ENCODE measurements around the gene HBD. TPM values are rescaled to one million over a fixed set of nuclear protein-coding genes. Genes with fewer than 3 reads are reported as not detected.

Gene HBD
- total RNA-seq, 1 experiment from 2014 or later: not detected

- ATAC-seq (peak; percentile 98), DNase-seq (ENCODE audit: low read depth, low spot score) (peak; percentile 69)
- POLR2A ChIA-PET: no interaction called here
- H3K9me3 ChIP-seq (ENCODE audit: control insufficient read depth, insufficient read depth, low read depth, low read length): no peaks in the 10 kb centered on the region
- H3K4me3 ChIP-seq (ENCODE audit: low read depth in 2 of 2, low read length in 2 of 2): no peak overlapping the region
- TF ChIP-seq, protein P1, sequence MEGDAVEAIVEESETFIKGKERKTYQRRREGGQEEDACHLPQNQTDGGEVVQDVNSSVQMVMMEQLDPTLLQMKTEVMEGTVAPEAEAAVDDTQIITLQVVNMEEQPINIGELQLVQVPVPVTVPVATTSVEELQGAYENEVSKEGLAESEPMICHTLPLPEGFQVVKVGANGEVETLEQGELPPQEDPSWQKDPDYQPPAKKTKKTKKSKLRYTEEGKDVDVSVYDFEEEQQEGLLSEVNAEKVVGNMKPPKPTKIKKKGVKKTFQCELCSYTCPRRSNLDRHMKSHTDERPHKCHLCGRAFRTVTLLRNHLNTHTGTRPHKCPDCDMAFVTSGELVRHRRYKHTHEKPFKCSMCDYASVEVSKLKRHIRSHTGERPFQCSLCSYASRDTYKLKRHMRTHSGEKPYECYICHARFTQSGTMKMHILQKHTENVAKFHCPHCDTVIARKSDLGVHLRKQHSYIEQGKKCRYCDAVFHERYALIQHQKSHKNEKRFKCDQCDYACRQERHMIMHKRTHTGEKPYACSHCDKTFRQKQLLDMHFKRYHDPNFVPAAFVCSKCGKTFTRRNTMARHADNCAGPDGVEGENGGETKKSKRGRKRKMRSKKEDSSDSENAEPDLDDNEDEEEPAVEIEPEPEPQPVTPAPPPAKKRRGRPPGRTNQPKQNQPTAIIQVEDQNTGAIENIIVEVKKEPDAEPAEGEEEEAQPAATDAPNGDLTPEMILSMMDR (IDR thresholded peaks at IDR 0.05): peak; percentile 75
- TF ChIP-seq SIN3A (IDR thresholded peaks at IDR 0.05; ENCODE audit: borderline replicate concordance, insufficient read depth, low read depth, low read length): no peak
- intact Hi-C loops (cut with micrococcal nuclease; ENCODE audit: unreplicated experiment): loop anchor here (2.0 to 10.0 kb wide), 6 partner anchors 86 to 1020 kb away; partner anchors contain the start of genes OR52E5 and OR52N2
- in situ Hi-C loops (cut with HindIII; ENCODE audit: low pct_unique_long_range_greater_than_20kb, low sequenced_read_pairs): no loop called here
- CTCF ChIA-PET: no interaction called here
- no peaks in the 10 kb centered on the region for H3K4me1 ChIP-seq (ENCODE audit: control insufficient read depth, insufficient read depth, low read length)
- H3K27me3 ChIP-seq (ENCODE audit: control insufficient read depth, insufficient read depth, low read length): peaks cover 13% of the 10 kb centered on the region
- H3K27ac ChIP-seq (ENCODE audit: low read length): no peak overlapping the region
- BruUV-seq (replicated peaks): no TSS peak
- no peaks in the 10 kb centered on the region for H3K36me3 ChIP-seq (ENCODE audit: control insufficient read depth, insufficient read depth, low read length)
These were observed 29.5 kb downstream of the HBD start for GRCh38 chr11:5204787-5205186.

- Histone ChIP-seq H3K36me3 (ENCODE audit: control insufficient read depth, insufficient read depth, low read length) (no peaks in the 10 kb centered on the region), H3K27ac (ENCODE audit: low read length) (no peak overlapping the region), H3K4me3 (ENCODE audit: low read depth in 2 of 2, low read length in 2 of 2) (no peak overlapping the region), H3K9me3 (ENCODE audit: control insufficient read depth, insufficient read depth, low read depth, low read length) (no peaks in the 10 kb centered on the region), H3K4me1 (ENCODE audit: control insufficient read depth, insufficient read depth, low read length) (no peaks in the 10 kb centered on the region), H3K27me3 (ENCODE audit: control insufficient read depth, insufficient read depth, low read length) (peaks cover 13% of the 10 kb centered on the region)
- DNase-seq (ENCODE audit: low read depth, low spot score): no peak
- no TSS peak for BruUV-seq (replicated peaks)
- ChIA-PET POLR2A (no interaction called here), CTCF (no interaction called here)
- intact Hi-C loops (cut with micrococcal nuclease; ENCODE audit: unreplicated experiment) (loop anchor here (5.0 to 10.0 kb wide), 3 partner anchors 579 to 1019 kb away; partner anchors contain the start of gene OR52E5), in situ Hi-C loops (cut with HindIII; ENCODE audit: low pct_unique_long_range_greater_than_20kb, low sequenced_read_pairs) (no loop called here)
- no peak for ATAC-seq
- TF ChIP-seq, protein P1 (IDR thresholded peaks at IDR 0.05): no peak
- TF ChIP-seq POLR2AphosphoS5 (IDR thresholded peaks at IDR 0.05; ENCODE audit: low read depth, low read length) (no peak), SIN3A (IDR thresholded peaks at IDR 0.05; ENCODE audit: borderline replicate concordance, insufficient read depth, low read depth, low read length) (no peak), TCF7L2 (IDR thresholded peaks at IDR 0.05; ENCODE audit: low read depth, low read length) (no peak)
- TF ChIP-seq, protein P2, sequence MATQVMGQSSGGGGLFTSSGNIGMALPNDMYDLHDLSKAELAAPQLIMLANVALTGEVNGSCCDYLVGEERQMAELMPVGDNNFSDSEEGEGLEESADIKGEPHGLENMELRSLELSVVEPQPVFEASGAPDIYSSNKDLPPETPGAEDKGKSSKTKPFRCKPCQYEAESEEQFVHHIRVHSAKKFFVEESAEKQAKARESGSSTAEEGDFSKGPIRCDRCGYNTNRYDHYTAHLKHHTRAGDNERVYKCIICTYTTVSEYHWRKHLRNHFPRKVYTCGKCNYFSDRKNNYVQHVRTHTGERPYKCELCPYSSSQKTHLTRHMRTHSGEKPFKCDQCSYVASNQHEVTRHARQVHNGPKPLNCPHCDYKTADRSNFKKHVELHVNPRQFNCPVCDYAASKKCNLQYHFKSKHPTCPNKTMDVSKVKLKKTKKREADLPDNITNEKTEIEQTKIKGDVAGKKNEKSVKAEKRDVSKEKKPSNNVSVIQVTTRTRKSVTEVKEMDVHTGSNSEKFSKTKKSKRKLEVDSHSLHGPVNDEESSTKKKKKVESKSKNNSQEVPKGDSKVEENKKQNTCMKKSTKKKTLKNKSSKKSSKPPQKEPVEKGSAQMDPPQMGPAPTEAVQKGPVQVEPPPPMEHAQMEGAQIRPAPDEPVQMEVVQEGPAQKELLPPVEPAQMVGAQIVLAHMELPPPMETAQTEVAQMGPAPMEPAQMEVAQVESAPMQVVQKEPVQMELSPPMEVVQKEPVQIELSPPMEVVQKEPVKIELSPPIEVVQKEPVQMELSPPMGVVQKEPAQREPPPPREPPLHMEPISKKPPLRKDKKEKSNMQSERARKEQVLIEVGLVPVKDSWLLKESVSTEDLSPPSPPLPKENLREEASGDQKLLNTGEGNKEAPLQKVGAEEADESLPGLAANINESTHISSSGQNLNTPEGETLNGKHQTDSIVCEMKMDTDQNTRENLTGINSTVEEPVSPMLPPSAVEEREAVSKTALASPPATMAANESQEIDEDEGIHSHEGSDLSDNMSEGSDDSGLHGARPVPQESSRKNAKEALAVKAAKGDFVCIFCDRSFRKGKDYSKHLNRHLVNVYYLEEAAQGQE (IDR thresholded peaks at IDR 0.05; ENCODE audit: insufficient read depth in 1 of 2, low read depth in 2 of 2, low read length in 1 of 2): no peak
These were observed 30.9 kb downstream of the HBD start for GRCh38 chr11:5203366-5203765.
